ENCODE results near the gene IFNGR2.

The IFNGR2 gene

DNA sequence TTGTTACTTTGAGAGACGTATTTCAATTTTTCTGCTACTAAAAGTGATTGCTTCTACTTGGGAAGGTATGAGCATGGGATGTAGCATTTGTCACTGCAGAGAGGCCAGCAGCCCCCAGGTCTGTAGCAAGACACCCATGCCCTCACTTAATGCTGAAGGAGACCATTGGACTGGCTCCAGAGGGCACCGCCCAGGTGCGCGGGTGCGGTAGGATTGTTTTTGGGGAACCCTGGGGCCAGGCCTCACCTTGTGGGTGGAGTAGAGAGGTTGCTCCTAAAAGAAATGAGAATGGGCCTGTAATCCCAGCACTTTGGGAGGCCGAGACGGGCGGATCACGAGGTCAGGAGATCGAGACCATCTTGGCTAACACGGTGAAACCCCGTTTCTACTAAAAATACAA is 30.6 kb upstream of the IFNGR2 start:
- DNase-seq (ENCODE audit: low spot score): no peak
- no peaks in the 10 kb centered on the region for H3K4me1 ChIP-seq (ENCODE audit: control insufficient read depth in 2 of 2, insufficient read depth in 1 of 2, low read depth in 1 of 2, low read length in 2 of 2)
- no peak overlapping the region for H3K23ac ChIP-seq (ENCODE audit: low read depth, low read length, poor library complexity)
- no peak overlapping the region for H2BK120ac ChIP-seq (ENCODE audit: low read depth, low read length)
- H2BK15ac ChIP-seq (ENCODE audit: low read length): no peak overlapping the region
- H2AFZ ChIP-seq (ENCODE audit: low read length): no peak overlapping the region
- H3K27me3 ChIP-seq (ENCODE audit: control insufficient read depth in 3 of 3, insufficient read depth in 3 of 3, low read depth in 1 of 3, low read length in 3 of 3): no peaks in the 10 kb centered on the region
- no peaks in the 10 kb centered on the region for H3K79me1 ChIP-seq (ENCODE audit: low read depth, low read length)
- H3K4me2 ChIP-seq (ENCODE audit: insufficient read depth, low read length, poor library complexity, severe bottlenecking): no peak overlapping the region
- no peak overlapping the region for H4K91ac ChIP-seq (ENCODE audit: low read depth, low read length, poor library complexity)
- no peak overlapping the region for H2AK5ac ChIP-seq (ENCODE audit: low read depth, low read length)
- H3K4me3 ChIP-seq (ENCODE audit: low read length in 2 of 2): no peak overlapping the region
- H3K4ac ChIP-seq (ENCODE audit: low read length): no peak overlapping the region
- H3K36me3 ChIP-seq (replicated peaks in 1 of 2; ENCODE audit: control insufficient read depth in 2 of 2, insufficient read depth in 2 of 2, low read length in 2 of 2): no peaks in the 10 kb centered on the region
- H2BK5ac ChIP-seq (ENCODE audit: low read length): no peak overlapping the region
- no peak overlapping the region for H3K27ac ChIP-seq (replicated peaks; ENCODE audit: low read length)
- H3K14ac ChIP-seq (ENCODE audit: low read length): no peak overlapping the region
- H4K8ac ChIP-seq (ENCODE audit: low read depth, low read length): no peak overlapping the region
- no peak overlapping the region for H3K9ac ChIP-seq (ENCODE audit: low read depth, low read length, poor library complexity)
- H3K18ac ChIP-seq (ENCODE audit: low read length): no peak overlapping the region
- no peak overlapping the region for H2BK12ac ChIP-seq (ENCODE audit: low read length)
- no CpG with 5 or more reads among the region's 12 CpGs for WGBS, 2 donors (ENCODE audit: extremely low coverage in 2 of 2, insufficient read length in 2 of 2, insufficient replicate concordance in 1 of 2)
- H3K9me3 ChIP-seq (replicated peaks in 1 of 2; ENCODE audit: control insufficient read depth in 2 of 2, insufficient read depth in 1 of 2, low read depth in 1 of 2, low read length in 2 of 2): peaks cover 9 to 13% of the 10 kb centered on the region in 2 donors

DNA sequence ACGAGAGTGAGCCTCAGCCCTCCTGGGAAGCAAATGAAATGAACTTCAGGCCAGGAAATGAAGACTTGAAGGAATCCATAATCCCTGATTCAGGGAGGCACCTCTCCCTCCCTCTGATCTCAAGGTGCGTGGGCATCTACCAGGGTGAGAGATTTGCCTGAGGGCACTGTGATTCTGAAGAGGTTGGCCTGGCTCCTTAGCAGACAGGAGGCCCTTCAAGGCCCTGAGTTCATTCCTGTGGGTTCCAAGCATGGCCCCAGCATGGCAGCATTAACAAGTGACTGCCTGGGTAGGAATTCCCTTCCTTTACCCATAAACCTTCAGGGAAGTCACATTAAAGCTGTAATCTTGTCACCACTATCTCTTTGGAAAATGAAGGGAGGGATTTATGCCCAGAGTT is 29.8 kb upstream of the IFNGR2 start:
- Histone ChIP-seq H3K9ac (ENCODE audit: low read depth, low read length, poor library complexity) (no peak overlapping the region), H4K91ac (ENCODE audit: low read depth, low read length, poor library complexity) (no peak overlapping the region), H3K27ac (replicated peaks; ENCODE audit: low read length) (no peak overlapping the region), H3K18ac (ENCODE audit: low read length) (no peak overlapping the region), H3K79me1 (ENCODE audit: low read depth, low read length) (no peaks in the 10 kb centered on the region), H2BK12ac (ENCODE audit: low read length) (no peak overlapping the region), H3K4ac (ENCODE audit: low read length) (no peak overlapping the region), H3K4me3 (ENCODE audit: low read length in 2 of 2) (no peak overlapping the region), H2AFZ (ENCODE audit: low read length) (no peak overlapping the region), H3K23ac (ENCODE audit: low read depth, low read length, poor library complexity) (no peak overlapping the region), H3K36me3 (replicated peaks in 1 of 2; ENCODE audit: control insufficient read depth in 2 of 2, insufficient read depth in 2 of 2, low read length in 2 of 2) (no peaks in the 10 kb centered on the region), H3K9me3 (replicated peaks in 1 of 2; ENCODE audit: control insufficient read depth in 2 of 2, insufficient read depth in 1 of 2, low read depth in 1 of 2, low read length in 2 of 2) (peaks cover 5 to 8% of the 10 kb centered on the region in 2 donors), H3K4me1 (ENCODE audit: control insufficient read depth in 2 of 2, insufficient read depth in 1 of 2, low read depth in 1 of 2, low read length in 2 of 2) (no peaks in the 10 kb centered on the region), H2AK5ac (ENCODE audit: low read depth, low read length) (no peak overlapping the region), H4K8ac (ENCODE audit: low read depth, low read length) (no peak overlapping the region), H3K27me3 (ENCODE audit: control insufficient read depth in 3 of 3, insufficient read depth in 3 of 3, low read depth in 1 of 3, low read length in 3 of 3) (no peaks in the 10 kb centered on the region), H3K4me2 (ENCODE audit: insufficient read depth, low read length, poor library complexity, severe bottlenecking) (no peak overlapping the region), H3K14ac (ENCODE audit: low read length) (no peak overlapping the region), H2BK120ac (ENCODE audit: low read depth, low read length) (no peak overlapping the region), H2BK15ac (ENCODE audit: low read length) (no peak overlapping the region), H2BK5ac (ENCODE audit: low read length) (no peak overlapping the region)
- DNase-seq (ENCODE audit: low spot score): no peak
- no CpG with 5 or more reads among the region's 2 CpGs for WGBS, 2 donors (ENCODE audit: extremely low coverage in 2 of 2, insufficient read length in 2 of 2, insufficient replicate concordance in 1 of 2)

DNA sequence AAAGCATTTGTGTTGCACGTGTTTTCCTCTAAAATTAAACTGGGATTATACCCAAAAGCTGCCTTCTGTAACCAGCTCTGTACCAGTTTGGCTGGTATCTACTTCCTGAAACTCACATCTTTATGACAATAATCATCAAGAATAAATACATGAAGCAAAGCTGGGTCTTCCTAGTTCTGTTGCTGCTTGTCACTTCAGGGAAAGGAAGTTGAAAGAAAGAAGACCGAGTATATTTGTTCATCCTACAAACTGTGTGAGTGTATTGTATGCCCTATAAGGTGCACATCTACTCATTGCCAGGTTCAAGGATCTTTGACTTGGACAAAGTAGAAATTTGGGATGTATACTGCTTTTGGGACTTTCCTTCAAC is 29.1 kb upstream of the IFNGR2 start:
- H3K4me3 ChIP-seq (ENCODE audit: low read length in 2 of 2): no peak overlapping the region
- WGBS, 2 donors (ENCODE audit: extremely low coverage in 2 of 2, insufficient read length in 2 of 2, insufficient replicate concordance in 1 of 2): no CpG with 5 or more reads among the region's 2 CpGs

DNA sequence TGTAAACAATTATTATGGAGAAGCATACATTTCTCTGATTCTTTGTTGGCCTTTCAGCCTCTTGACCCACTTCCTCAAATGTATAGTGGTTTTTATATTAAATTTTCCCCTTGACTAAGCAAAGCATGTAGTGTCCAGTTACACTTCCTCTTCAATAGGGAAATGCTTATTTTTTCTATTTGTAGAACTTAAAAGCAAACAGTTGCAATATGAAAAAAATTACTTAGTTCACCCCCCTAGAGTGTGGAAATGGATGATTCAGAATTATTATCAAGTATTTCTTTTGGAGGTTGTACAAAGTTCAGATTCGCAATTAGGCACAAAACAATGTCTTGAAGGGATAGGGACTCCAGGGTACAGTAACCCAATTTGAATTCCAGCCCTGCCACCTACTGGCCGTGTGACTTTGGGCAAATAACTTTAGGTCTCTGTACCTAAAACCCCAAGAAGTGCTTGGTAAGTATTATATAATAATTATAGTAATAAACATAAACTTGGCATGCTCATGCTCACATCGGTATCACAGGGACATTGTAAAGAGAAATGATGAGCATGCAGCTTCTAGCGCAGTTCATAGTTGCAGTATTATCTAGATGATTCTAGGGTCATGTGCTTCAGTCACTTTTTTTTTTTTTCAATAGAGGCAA is 28.6 kb upstream of the IFNGR2 start:
- Histone ChIP-seq H2BK12ac (ENCODE audit: low read length) (no peak overlapping the region), H3K4me1 (ENCODE audit: control insufficient read depth in 2 of 2, insufficient read depth in 1 of 2, low read depth in 1 of 2, low read length in 2 of 2) (no peaks in the 10 kb centered on the region), H2BK15ac (ENCODE audit: low read length) (no peak overlapping the region), H3K14ac (ENCODE audit: low read length) (no peak overlapping the region), H2AK5ac (ENCODE audit: low read depth, low read length) (no peak overlapping the region), H3K18ac (ENCODE audit: low read length) (no peak overlapping the region), H3K79me1 (ENCODE audit: low read depth, low read length) (no peaks in the 10 kb centered on the region), H2BK120ac (ENCODE audit: low read depth, low read length) (no peak overlapping the region), H4K8ac (ENCODE audit: low read depth, low read length) (no peak overlapping the region), H2BK5ac (ENCODE audit: low read length) (no peak overlapping the region), H4K91ac (ENCODE audit: low read depth, low read length, poor library complexity) (no peak overlapping the region), H3K9me3 (replicated peaks in 1 of 2; ENCODE audit: control insufficient read depth in 2 of 2, insufficient read depth in 1 of 2, low read depth in 1 of 2, low read length in 2 of 2) (peaks cover 1 to 2% of the 10 kb centered on the region in 2 donors), H3K23ac (ENCODE audit: low read depth, low read length, poor library complexity) (no peak overlapping the region), H3K9ac (ENCODE audit: low read depth, low read length, poor library complexity) (no peak overlapping the region), H2AFZ (ENCODE audit: low read length) (no peak overlapping the region), H3K36me3 (replicated peaks in 1 of 2; ENCODE audit: control insufficient read depth in 2 of 2, insufficient read depth in 2 of 2, low read length in 2 of 2) (no peaks in the 10 kb centered on the region), H3K4me3 (ENCODE audit: low read length in 2 of 2) (no peak overlapping the region), H3K27ac (replicated peaks; ENCODE audit: low read length) (no peak overlapping the region), H3K4me2 (ENCODE audit: insufficient read depth, low read length, poor library complexity, severe bottlenecking) (no peak overlapping the region), H3K4ac (ENCODE audit: low read length) (no peak overlapping the region), H3K27me3 (ENCODE audit: control insufficient read depth in 3 of 3, insufficient read depth in 3 of 3, low read depth in 1 of 3, low read length in 3 of 3) (no peaks in the 10 kb centered on the region)
- no peak for DNase-seq (ENCODE audit: low spot score)
- WGBS, 2 donors (ENCODE audit: extremely low coverage in 2 of 2, insufficient read length in 2 of 2, insufficient replicate concordance in 1 of 2): no CpG with 5 or more reads among the region's 4 CpGs

More for the DNA sequence above, 29.1 kb upstream of the IFNGR2 start:
- Histone ChIP-seq H3K4me1 (ENCODE audit: control insufficient read depth in 2 of 2, insufficient read depth in 1 of 2, low read depth in 1 of 2, low read length in 2 of 2) (no peaks in the 10 kb centered on the region), H2BK12ac (ENCODE audit: low read length) (no peak overlapping the region), H2AK5ac (ENCODE audit: low read depth, low read length) (no peak overlapping the region), H4K91ac (ENCODE audit: low read depth, low read length, poor library complexity) (no peak overlapping the region), H3K14ac (ENCODE audit: low read length) (no peak overlapping the region), H2BK120ac (ENCODE audit: low read depth, low read length) (no peak overlapping the region), H3K18ac (ENCODE audit: low read length) (no peak overlapping the region), H3K27ac (replicated peaks; ENCODE audit: low read length) (no peak overlapping the region), H3K4ac (ENCODE audit: low read length) (no peak overlapping the region), H4K8ac (ENCODE audit: low read depth, low read length) (no peak overlapping the region), H3K23ac (ENCODE audit: low read depth, low read length, poor library complexity) (no peak overlapping the region), H3K36me3 (replicated peaks in 1 of 2; ENCODE audit: control insufficient read depth in 2 of 2, insufficient read depth in 2 of 2, low read length in 2 of 2) (no peaks in the 10 kb centered on the region), H2AFZ (ENCODE audit: low read length) (no peak overlapping the region), H3K79me1 (ENCODE audit: low read depth, low read length) (no peaks in the 10 kb centered on the region), H3K9me3 (replicated peaks in 1 of 2; ENCODE audit: control insufficient read depth in 2 of 2, insufficient read depth in 1 of 2, low read depth in 1 of 2, low read length in 2 of 2) (peaks cover 3 to 4% of the 10 kb centered on the region in 2 donors), H3K4me2 (ENCODE audit: insufficient read depth, low read length, poor library complexity, severe bottlenecking) (no peak overlapping the region), H3K9ac (ENCODE audit: low read depth, low read length, poor library complexity) (no peak overlapping the region), H2BK15ac (ENCODE audit: low read length) (no peak overlapping the region), H2BK5ac (ENCODE audit: low read length) (no peak overlapping the region), H3K27me3 (ENCODE audit: control insufficient read depth in 3 of 3, insufficient read depth in 3 of 3, low read depth in 1 of 3, low read length in 3 of 3) (no peaks in the 10 kb centered on the region)
- DNase-seq (ENCODE audit: low spot score): no peak
